DMS114 treated with DMSO at 0.1 percent for 48 hours (cell line): ENCODE measurements around the gene NUCB2.

Experiments
- DNase-seq: peaks from one replicate; lab custom pipeline; 2025; ENCODE audit not compliant: unreplicated experiment; lab: John Stamatoyannopoulos, UW

Gene NUCB2

DNA sequence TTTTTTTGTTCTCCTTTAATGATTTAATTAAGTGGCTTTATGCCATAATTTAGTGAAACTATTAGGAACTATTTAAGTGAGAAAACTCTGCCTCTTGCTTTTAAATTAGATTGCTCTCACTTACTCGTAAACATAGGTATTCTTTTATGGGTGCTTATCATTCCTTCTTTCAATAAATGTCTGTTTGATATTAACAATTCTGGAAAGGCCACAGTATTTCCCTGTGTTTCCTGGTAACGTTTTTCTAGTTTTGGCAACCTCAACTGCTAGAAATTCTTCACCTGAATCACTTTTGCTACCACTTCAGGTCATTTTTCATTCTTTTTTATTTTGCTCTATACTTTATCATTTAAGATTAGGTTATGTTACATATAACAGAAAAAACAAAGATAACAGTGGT, 55.1 kb downstream of the NUCB2 start:
- no peak for DNase-seq

DNA sequence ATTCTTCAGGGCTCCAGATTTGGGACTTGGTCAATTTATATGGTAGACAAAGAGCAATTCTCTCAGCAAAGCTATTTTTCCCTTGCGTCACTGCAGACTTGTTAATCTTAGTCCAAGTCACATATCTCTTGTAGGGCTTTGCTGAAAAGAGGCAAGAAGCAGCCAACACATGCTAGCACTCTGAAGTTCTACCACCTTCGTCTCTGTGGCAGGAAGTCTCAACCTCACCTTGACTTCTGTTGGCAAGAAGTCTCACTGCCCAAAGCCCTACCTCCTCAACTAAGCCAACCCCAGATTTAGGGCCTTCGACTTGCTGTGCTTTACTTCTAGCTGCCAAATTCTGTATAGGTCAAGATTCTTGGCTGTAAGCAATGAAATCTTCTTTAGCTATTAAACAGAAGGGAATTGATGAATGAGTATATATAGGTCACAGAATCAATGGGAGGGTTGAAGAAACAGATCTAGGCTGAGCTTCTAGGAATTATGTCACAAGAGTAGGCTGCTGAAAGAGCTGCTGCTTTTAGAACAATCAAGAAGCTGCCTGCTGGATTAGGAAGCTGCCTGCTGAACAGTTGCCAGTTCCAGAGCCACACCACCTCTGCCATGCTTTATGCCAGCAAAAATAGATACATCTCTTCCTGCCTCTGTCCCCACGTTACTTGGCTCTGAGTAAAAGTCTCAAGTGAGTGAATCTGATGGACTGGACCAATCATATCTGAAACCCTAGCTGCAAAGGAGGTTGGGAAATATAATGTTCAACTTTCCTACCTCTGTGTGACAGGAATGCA, 57.5 kb downstream of the NUCB2 start:
- no peak for DNase-seq

DNA sequence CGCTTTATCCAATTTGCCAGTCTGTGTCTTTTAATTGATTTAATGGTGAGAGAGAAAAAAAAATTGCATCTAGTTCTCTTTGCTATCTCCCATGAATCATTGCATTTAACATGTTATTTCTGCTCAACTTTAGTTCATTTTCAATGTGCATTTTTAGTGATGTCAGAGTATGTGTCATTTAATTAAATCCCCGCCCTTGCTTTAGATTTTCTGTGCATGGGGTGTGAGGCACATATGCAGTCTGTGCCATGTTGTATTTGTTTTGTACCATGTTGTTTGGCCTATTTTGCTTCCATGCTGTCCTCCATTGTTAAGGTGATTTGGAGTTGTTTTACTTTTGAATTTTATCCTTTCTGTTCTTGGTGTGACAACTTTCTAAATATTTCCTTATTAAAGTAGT, 66.7 kb downstream of the NUCB2 start:
- no peak for DNase-seq

DNA sequence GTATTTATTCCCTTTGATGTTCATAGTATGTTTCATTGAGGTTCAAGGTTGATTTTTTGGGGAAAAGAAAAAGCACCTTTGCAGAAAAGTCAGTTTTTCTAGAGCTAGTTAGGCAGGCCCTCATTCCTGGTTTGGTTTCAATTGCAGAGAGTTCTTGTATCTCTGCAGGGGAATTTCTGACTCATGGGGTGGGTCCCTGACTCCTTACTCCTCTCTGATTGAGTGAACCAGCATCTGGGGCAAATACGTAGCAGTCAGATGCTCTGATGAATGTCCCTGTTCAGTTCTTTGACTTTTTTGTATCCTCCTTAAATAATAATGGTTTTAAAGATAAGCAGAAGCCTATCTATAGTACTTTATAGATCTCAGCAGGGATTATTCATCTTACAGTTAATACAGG, 67.4 kb downstream of the NUCB2 start:
- no peak for DNase-seq

DNA sequence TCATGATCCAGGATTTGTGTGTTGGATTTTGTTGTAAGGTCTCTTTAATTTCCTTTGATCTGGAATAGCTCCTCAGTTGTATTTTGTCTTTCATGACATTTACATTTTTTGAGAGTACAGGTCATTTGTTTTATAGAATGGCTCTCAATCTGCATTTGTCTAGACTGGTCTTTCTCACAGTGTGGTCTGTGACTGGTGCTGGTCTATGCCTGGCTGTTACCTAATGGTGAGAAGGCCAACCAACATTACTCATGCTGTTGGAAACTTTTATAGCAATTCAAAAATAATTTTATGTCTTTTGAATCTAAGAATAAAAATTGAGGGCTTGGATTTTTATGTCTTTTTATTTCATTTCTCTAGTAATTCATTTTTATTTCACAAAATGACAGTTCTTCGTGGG, 71.1 kb downstream of the NUCB2 start:
- DNase-seq: no peak

DNA sequence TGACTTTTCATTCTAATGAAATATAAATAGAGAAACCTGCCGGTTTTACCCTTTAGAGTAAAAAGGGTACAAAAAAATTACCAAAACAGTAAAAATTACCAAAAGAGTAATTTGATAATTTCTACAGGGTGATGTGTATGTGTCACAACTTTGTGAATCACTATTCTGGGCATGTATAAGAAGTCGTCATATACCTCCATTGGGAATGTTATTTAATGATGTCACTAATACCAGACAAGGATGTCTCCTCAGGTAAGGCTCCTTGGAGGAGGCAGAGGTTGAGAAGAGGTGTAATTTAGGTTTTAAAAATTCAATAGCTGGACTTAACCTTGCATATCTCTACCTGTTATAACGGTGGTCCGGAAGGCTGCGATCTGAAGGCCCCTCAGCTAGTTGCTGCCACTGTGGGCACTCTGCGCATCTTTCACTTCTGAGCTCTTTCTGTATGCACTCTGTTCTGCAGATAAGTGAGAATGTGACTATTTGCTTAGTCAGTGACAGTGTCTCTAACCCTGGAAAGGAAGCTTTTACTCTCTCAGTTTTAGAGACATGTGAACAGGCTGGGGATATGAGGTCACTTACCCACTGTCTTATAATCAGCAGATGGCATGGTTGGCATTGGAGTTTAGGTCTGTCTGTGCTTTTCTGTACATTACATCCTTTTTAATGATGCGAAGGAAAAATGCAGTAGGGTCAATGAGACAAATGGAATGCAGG, 74.1 kb downstream of the NUCB2 start:
- no peak for DNase-seq

DNA sequence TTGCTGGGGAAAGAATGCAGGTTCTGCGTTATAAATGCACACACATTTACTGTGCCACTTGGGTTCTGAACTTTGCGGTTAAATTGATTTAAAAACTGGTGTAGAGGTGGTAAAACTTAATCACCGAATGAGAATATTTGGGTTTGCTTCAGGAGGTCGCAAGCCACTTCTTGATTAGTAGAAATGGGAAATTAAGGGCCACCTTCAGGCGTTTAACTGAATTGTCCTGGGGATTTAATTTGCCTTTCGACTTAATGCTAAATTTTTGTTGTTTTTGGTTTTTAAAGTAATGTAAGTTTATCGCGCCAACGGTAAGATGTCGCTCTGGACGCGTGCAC, 74.6 kb downstream of the NUCB2 start:
- DNase-seq: no peak

DNA sequence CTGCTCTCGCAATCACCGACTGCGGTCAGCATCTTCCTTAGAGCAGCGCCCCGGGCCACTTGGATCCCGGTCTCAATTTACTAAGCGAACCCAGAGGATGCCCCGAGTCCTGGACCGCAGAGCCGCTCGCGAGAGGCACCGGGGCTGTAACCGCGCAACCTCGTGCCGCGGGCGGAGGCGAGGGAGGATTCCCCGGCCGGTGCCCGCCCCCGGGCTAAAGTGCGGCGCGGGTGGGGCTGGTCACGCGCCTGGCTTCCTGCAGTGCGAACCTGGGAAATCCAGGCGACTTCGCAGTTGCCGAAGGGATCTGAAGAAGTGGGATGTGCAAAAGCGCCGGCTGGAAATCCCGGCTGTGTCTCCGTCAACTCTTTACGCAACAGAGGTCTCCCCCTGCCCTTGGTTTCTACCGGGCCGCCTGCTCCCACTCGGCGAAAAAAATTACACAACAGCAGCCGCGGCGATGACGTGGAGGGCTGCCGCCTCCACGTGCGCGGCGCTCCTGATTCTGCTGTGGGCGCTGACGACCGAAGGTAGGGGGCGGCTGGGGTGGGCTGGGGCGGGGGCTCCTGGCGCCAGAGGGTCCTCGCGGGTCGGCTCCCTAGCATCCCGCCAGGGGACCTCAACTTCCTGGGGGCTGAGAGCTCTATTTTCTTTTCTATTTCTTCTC, 75.1 kb downstream of the NUCB2 start, which contains the start of gene NCR3LG1:
Gene NCR3LG1 (plus strand): TSS at position 291 of the 667 bp plus-strand sequence. CDS start 170 bp downstream, at position 461.
- DNase-seq: no peak

DNA sequence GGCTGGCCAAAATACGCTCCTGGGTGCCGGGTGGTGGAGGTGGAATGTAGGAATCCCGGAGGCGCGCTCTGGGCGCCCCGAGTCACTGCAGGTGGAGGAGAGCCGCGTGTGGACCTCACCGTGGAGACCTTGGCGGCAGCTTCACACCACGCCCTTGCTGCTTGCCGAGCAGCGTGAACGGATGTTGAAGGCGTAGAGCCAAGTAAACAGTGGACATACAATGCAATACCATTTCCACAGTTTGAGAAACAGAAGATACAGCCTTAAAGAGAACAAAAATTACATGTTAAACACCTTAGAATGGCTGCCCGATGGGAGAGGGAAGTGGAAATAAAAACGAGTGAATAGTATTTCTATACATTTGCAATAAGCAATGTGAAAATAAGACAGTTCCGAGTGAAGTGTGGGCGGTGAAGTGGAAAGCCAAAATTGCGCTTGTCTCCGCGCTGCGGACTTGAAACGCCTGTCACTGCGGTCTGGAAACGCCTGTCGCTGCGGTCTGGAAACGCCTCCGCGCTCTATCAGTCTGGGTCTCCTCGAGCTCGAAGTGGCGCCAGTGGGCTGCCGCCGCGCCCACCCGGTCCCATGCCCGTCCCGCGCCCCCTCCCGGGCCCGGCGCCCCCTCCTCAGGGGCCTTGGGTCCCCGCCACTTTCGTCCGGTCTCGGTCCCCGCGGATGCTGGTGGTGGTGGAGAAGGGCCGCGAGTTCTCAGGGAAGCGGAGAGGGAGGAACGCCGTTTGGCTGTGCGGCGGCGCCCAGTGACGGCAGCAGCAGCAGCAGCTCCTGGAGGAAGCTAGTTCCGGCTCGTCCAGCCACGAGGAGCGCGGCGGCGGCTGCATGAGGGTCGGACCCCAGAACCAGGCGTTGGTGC, 76.6 kb downstream of the NUCB2 start:
- peak; percentile 53 for DNase-seq

DNA sequence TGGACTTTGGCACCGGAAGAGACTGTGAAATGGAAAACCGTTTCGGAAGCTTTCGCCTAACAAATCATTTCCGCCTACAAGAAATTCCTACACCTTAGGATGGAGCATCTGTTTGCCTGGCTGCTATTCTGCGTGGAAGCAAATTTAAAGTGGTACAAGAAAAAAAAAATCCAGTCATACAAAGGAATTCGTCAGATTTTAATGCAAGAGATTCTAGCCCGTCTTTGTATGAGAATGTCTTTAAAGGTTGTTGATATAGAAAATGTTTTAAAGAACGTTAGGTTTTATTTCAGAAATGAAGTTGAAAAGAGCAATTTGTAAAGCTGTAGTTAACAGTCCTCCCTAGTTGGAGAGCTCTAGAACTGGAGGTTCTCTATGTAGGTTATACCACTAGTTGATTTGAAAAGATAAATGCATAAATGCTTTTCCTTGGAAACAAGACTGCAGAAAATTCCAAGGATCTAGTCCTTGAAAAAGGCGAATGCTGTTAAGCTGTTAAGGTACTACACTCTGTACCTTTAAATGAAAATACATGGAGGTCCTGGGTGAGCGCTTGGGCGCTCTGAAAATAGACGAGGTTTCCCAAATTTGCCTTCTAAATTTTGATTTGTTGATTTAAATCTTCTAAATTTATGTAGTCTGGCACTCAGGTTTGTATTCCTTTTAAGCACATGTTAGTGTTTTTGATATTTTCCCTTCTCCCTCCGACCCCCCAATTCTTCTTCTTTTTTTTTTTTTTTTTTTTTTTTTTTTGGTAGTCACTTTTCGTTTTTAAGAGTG, 77.5 kb downstream of the NUCB2 start:
- DNase-seq: no peak

DNA sequence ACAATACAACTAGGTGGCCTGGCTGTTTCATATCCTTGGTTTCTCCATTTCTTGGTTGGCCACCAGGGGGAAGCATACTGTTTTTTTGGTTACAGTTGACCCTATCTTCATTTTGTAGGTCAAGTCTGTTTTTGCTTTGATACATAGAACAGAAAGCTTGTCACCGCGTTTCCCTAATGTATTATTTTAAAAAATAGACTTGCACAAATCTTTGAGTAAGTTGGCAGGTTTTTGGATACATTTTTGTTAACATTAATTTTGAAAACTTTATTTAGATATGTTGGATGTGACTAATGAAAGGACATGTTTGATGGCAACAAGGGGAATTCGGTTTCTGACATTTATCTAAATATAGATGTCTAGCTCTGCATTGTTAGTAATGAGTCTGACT, 78.1 kb downstream of the NUCB2 start:
- peak; percentile 51 for DNase-seq

DNA sequence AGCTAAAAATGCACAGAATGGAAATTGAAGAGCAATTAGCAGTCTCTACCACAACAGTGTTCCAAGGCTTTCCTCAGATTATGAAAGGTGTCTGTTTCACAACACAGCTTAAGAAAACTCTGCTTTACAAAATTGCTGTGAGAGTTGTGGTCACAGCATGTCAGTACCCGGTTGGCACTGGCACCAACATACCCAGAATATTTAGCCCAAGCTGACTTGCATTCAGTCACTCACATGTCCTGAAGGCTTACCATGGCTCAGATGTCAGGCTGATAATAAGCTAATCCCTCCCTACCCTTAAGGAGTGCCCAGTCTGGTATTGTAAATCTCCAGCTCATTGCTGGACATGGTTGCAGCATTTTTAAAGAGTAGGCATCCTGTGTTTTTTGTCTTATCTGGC, 90.0 kb downstream of the NUCB2 start:
- DNase-seq: no peak

DNA sequence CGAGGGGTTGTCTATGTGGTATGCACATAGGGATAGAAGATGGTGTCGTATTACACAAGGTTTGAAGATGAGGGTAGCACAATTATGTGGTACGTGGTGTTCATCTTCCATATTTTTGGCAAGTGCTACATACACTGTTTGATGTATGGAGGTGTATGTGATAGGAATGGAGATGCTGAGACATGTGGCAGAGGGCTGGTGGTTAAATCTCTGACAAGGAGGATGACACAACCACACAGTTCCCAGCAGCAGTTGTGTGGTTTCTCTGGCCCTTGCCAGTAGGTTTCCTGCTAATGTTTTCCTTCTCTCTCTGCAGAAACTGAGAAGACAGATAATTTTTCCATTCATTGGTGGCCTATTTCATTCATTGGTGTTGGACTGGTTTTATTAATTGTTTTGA, 92.0 kb downstream of the NUCB2 start:
- no peak for DNase-seq

DNA sequence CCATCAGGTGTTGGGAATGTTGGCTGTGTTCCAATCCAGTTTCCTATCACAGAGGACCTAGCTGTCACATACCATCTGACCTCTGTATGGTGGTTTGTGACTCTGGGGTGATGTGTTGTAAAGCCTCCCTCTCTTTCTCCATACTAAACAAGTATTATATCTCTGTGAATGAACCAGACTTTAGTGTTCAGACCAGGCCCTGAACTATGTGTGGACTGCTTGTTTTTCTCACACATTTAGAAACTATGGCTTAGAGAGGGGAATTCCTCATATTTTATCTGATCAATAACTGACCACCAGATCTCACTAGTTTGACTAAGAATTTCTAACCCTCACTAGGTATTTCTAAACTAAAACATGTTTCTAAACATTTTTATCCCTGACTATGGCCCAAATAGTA, 92.6 kb downstream of the NUCB2 start:
- DNase-seq: no peak

DNA sequence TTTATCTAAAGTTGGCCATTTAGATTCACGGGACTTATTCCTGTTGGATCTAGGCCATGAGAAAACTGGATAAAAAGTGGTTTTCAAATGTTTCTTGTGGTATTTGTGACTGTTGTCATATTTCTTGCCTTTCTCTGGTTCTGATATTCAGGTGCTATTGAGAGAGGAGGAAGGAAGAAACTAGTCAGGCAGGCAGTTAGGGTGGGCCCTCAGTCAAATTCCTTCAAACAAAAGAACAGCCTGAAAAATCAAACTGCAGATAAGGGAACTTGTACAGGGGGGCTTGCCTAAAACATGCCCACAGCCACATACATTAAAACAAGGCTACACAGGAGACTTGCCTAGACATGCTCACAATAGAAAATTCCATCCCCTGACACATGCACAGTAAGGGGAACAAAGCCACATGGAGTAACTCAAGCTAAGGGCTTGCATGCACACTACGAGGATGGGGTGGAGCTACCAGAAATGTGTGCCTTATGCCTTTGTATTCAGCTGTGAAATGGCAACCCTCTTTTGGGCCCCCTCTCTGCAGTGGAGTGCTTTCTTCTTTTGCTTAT, 93.2 kb downstream of the NUCB2 start:
- no peak for DNase-seq

DNA sequence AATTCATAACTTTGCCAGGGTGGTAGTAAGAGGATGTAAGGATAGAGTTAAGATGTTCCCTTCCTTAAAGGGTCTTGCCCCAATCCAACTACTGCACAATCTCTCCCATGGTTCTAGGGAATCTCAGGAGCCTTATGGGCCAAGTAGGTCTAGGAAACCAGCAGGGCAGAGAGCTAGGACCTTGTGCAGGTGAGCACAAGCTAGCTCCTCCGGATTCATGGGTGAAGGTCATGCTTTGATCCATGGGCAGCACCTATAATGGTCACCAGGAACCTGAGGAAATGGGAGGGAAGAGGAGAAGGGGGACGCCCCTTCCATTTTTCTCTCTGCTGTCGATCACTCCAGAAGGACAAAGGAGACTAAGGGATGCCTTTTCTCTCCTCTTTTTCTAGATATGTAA, 95.1 kb downstream of the NUCB2 start:
- DNase-seq: no peak

DNA sequence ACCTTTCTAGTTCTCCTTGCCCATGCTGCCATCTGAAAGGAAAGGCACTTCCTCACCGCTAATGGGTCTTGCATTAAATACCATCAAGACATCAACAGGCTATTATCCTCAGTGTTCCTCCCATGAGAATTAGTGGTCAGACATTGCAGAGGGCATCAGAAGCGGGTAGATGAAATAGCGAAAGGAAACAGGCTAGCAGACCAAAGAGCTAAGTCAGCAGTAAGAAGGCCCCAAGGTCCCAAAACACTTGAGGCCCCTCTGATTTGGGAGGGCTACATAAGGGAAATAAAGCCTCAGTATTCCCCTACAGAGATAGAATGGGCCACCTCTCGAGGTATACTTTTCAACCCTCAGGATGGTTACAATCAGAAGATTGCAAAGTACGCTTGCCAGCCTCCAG, 99.0 kb downstream of the NUCB2 start:
- DNase-seq: no peak

DNA sequence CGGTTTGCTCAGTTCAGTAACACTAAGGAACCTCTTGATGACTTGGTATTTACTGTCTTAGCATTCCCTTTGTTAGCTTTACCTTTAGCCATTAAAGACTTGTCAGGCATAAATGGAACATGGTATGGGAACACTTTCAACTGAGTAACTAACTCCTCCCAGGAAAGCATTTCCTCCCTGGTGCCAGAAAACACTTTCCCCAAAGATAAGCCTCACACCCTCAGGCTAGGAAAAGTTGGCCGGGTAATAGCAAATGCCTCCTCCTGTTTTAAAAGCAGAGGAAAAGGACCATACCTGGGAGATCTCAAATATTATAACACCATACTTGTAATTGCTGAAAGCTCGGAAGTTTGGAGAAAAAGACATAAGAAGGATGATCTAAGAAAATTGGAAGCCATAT, 100.0 kb downstream of the NUCB2 start:
- DNase-seq: no peak

DNA sequence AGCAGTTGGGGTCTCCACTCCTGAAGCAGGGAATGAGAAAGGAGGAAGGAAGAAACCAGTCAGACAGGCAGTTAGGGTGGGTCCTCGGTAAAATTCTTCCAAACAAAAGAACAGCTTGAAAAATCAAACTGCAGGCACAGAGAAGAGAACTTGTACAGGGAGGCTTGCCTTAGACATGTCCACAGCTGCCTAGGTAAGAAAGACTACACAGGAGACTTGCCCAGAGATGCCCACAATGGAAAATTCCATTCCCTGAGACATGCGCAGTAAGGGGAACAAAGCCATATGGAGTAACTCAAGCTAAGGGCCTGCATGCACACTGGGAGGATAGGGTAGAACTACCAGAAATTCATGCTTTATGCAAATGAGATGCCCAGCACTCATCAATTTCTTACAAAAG, 102.1 kb downstream of the NUCB2 start:
- no peak for DNase-seq
